ENCODE measurements around the gene FAM216B. TPM values are rescaled to one million over a fixed set of nuclear protein-coding genes. Genes with fewer than 3 reads are reported as not detected.
"Not testable (repeated sequence)": the region's sequence is repeated elsewhere in the genome, so short reads cannot be mapped to it uniquely, and the experiment has no call there.

FAM216B gene
- total RNA-seq, 2 experiments from 2014 or later: not detected

DNA sequence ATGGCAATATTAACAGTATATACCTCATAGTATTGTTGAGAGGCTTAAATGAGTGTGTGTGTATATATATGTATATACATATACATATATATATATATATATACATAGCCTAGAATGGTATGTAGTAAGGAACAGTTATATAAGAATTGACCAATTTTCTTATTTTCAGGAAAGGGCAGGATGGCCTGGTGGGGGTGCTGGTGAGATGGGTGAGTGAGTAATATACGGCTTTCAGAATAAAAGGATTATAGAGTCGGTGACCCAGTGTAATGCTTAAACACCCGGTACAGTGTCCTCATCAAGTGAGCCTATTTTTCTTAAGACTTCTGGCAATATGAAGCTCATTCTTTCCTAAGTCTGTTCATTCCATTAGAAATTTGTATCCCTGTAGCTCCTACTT lies 11.7 kb upstream of the FAM216B start:
- CTCF ChIA-PET (ENCODE audit: unreplicated experiment): no interaction called here
- no peak for DNase-seq (ENCODE audit: low spot score)

DNA sequence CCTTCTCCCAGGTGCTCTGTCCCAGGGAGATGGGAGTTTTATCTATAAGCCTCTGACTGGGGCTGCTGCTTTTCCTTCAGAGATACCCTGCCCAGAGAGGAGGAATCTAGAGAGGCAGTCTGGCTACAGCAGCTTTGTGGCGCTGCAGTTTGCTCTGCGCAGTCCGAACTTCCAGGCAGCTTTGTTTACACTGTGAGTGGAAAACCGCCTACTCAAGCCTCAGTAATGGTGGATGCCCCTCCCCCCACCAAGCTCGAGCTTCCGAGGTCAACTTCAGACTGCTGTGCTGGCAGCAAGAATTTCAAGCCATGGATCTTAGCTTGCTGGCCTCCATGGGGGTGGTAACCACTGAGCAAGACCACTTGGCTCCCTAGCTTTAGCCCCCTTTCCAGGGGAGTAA lies 4.8 kb upstream of the FAM216B start:
- POLR2A ChIA-PET: interaction anchor here (0.6 kb wide), 1 partner anchor 299 kb away, joined by 3 read pairs; no protein-coding TSS in a partner anchor
- H2AFZ ChIP-seq (ENCODE audit: low read length); H3K9me2 ChIP-seq (ENCODE audit: insufficient read depth, low read length); H4K20me1 ChIP-seq (ENCODE audit: insufficient read depth, low read length); BruUV-seq (replicated peaks); DNase-seq (ENCODE audit: low spot score); H3K4me2 ChIP-seq (ENCODE audit: low read length); H3K4me3 ChIP-seq (ENCODE audit: low read depth, low read length, poor library complexity, severe bottlenecking); H3K79me2 ChIP-seq (ENCODE audit: insufficient read depth, low read depth, low read length); H3K27ac ChIP-seq (ENCODE audit: low read depth, low read length, poor library complexity, severe bottlenecking); H3K36me3 ChIP-seq (ENCODE audit: insufficient read depth, low read length); CTCF ChIA-PET (ENCODE audit: unreplicated experiment); H3K4me1 ChIP-seq (ENCODE audit: insufficient read depth, low read length, poor library complexity, severe bottlenecking); H3K9me3 ChIP-seq (ENCODE audit: low read length); intact Hi-C loops (cut with micrococcal nuclease; ENCODE audit: unreplicated experiment): not testable (repeated sequence)

More for the DNA sequence above, 11.7 kb upstream of the FAM216B start:
- Histone ChIP-seq H3K79me2 (ENCODE audit: insufficient read depth, low read depth, low read length) (no peaks in the 10 kb centered on the region), H2AFZ (ENCODE audit: low read length) (no peak overlapping the region), H3K9me3 (ENCODE audit: low read length) (no peaks in the 10 kb centered on the region), H3K4me3 (ENCODE audit: low read depth, low read length, poor library complexity, severe bottlenecking) (no peak overlapping the region), H3K27ac (ENCODE audit: low read depth, low read length, poor library complexity, severe bottlenecking) (no peak overlapping the region), H3K9me2 (ENCODE audit: insufficient read depth, low read length) (no peaks in the 10 kb centered on the region), H3K4me2 (ENCODE audit: low read length) (no peak overlapping the region), H3K36me3 (ENCODE audit: insufficient read depth, low read length) (no peaks in the 10 kb centered on the region), H3K4me1 (ENCODE audit: insufficient read depth, low read length, poor library complexity, severe bottlenecking) (no peaks in the 10 kb centered on the region), H4K20me1 (ENCODE audit: insufficient read depth, low read length) (no peaks in the 10 kb centered on the region)
- no peak for TF ChIP-seq EZH2phosphoT487 (IDR thresholded peaks at IDR 0.05; ENCODE audit: borderline replicate concordance, low read depth, low read length)
- TF ChIP-seq, protein P1, sequence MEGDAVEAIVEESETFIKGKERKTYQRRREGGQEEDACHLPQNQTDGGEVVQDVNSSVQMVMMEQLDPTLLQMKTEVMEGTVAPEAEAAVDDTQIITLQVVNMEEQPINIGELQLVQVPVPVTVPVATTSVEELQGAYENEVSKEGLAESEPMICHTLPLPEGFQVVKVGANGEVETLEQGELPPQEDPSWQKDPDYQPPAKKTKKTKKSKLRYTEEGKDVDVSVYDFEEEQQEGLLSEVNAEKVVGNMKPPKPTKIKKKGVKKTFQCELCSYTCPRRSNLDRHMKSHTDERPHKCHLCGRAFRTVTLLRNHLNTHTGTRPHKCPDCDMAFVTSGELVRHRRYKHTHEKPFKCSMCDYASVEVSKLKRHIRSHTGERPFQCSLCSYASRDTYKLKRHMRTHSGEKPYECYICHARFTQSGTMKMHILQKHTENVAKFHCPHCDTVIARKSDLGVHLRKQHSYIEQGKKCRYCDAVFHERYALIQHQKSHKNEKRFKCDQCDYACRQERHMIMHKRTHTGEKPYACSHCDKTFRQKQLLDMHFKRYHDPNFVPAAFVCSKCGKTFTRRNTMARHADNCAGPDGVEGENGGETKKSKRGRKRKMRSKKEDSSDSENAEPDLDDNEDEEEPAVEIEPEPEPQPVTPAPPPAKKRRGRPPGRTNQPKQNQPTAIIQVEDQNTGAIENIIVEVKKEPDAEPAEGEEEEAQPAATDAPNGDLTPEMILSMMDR (conservative IDR thresholded peaks at IDR 0.05; ENCODE audit: low read length): no peak
- intact Hi-C loops (cut with micrococcal nuclease; ENCODE audit: unreplicated experiment): no loop called here
- no TSS peak for BruUV-seq (replicated peaks)
- POLR2A ChIA-PET: no interaction called here

DNA sequence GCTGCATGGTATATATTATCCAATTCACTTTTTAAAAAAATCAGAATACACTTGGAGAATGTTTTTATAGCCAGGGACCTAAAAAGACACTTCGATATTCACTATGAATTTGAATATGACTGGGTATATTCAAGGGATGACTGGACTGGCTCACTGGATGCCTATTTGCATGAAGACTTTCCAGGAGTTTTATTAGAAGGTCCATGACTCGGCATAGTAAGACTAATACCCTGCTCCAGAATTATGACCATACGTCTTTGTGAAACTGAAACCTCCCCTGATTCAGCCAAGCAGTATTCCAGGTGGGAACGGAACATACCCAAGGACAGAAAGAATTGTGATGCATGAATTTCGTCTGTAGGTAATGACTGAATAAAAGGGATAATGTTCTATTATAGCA lies 3.9 kb upstream of the FAM216B start:
- no peak overlapping the region for H3K4me2 ChIP-seq (ENCODE audit: low read length)
- intact Hi-C loops (cut with micrococcal nuclease; ENCODE audit: unreplicated experiment): no loop called here
- DNase-seq (ENCODE audit: low spot score): no peak
- H4K20me1 ChIP-seq (ENCODE audit: insufficient read depth, low read length): no peaks in the 10 kb centered on the region
- BruUV-seq (replicated peaks): no TSS peak
- H3K27ac ChIP-seq (ENCODE audit: low read depth, low read length, poor library complexity, severe bottlenecking): no peak overlapping the region
- no peaks in the 10 kb centered on the region for H3K79me2 ChIP-seq (ENCODE audit: insufficient read depth, low read depth, low read length)
- TF ChIP-seq, protein P1 (conservative IDR thresholded peaks at IDR 0.05; ENCODE audit: low read length): no peak
- TF ChIP-seq EZH2phosphoT487 (IDR thresholded peaks at IDR 0.05; ENCODE audit: borderline replicate concordance, low read depth, low read length): no peak
- CTCF ChIA-PET (ENCODE audit: unreplicated experiment): no interaction called here
- POLR2A ChIA-PET: no interaction called here
- H3K9me2 ChIP-seq (ENCODE audit: insufficient read depth, low read length): no peaks in the 10 kb centered on the region
- no peaks in the 10 kb centered on the region for H3K4me1 ChIP-seq (ENCODE audit: insufficient read depth, low read length, poor library complexity, severe bottlenecking)
- no peak overlapping the region for H3K4me3 ChIP-seq (ENCODE audit: low read depth, low read length, poor library complexity, severe bottlenecking)
- H2AFZ ChIP-seq (ENCODE audit: low read length): no peak overlapping the region
- no peaks in the 10 kb centered on the region for H3K9me3 ChIP-seq (ENCODE audit: low read length)
- H3K36me3 ChIP-seq (ENCODE audit: insufficient read depth, low read length): no peaks in the 10 kb centered on the region
